ENCODE measurements around the gene IVNS1ABP.
A peak's percentile ranks its signal among the peaks of the same experiment; 100 is the strongest.
"Not testable (repeated sequence)": the region's sequence is repeated elsewhere in the genome, so short reads cannot be mapped to it uniquely, and the experiment has no call there.

Gene IVNS1ABP

DNA sequence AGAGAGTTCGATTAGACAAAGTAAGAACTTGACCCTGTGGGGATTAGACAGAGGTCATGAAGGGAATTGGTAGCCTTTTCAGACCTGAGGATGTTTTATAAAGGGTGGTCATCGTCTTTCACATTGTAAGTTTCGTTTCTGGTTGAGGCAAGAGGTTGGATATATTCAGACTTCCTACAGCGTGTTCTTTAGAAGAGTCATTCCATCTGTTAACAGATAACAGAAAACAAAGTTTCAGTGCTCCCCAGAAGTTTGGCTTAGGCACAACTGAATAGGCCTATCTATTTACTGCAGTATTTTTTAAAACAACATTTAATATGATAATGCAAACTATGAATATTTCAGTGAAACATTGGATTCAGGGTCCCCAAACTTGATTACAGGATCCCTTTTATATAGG lies 17.1 kb upstream of the IVNS1ABP start:
- no peak for DNase-seq (ENCODE audit: low read depth in 2 of 3, low spot score in 1 of 3)

DNA sequence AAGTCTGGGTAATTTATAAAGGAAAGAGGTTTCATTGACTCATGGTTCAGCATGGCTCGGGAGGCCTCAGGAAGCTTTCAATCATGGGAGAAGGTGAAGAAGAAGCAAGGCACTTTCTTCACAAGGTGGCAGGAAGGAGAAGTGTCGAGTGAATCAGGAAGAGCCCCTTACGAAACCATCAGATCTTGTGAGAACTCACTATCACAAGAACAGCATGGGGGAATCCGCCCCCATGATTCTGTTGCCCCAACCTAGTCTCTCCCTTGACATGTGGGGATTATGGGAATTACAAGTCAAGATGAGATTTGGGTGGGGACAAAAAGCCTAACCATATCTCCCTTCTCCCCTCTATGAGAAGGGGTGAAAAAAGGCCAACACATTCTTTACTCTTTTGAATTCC lies 11.2 kb upstream of the IVNS1ABP start:
- no peak for DNase-seq (ENCODE audit: low read depth in 2 of 3, low spot score in 1 of 3)

DNA sequence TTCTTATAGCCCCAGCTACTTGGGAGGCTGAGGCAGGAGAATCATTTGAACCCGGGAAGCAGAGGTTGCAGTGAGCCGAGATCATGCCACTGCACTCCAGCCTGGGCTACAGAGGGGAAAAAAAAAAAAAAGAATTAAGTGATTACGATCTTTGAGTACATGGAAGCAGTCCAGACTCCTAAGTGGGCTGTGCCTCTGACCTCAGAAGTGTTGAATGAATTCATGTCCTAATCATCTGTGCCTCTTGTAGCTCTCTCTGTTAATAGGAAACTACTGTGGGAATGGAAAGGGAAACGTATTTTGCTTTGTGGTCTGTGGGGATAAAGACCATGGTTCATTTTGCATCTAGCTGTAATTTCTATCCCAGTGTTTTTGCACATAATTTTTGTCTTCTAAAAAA lies 8.4 kb upstream of the IVNS1ABP start:
- no peak for DNase-seq (ENCODE audit: low read depth in 2 of 3, low spot score in 1 of 3)

DNA sequence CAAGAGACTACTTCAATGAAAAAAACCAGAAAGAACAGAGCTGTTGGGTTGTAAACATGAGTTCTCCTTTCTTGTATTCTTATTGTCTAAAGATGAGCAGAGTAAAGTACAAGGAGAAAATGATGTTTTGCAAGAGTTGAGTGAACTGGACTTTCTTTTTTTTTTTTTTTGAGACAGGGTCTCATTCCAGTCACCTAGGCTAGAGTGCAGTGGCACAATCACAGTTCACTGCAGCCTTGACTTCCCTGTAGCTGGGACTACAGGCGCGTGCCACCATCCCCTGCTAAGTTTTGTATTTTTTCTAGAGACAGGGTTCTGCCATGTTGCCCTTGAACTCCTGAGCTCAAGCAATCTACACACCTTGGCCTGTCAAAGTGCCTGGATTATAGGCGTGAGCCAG lies 7.1 kb upstream of the IVNS1ABP start:
- no peak for DNase-seq (ENCODE audit: low read depth in 2 of 3, low spot score in 1 of 3)

DNA sequence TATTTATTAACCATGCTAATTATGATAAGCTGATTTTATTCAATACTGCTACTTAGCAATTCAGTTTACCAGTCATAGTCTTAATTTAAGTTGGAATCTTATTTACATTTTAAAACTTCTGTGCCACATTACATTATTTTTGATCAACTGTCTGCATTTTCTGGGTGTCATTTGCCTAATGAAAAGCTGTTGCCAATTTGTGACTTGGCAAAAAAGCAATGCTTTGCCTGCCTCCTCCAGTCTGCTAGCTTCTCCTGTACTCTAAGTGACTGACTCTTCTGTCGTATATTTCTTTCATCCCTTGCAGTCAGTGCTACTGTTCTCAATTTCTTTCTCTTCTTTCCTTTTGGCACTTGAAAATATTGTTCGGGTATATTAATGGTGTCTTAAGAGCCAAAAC lies 5.6 kb upstream of the IVNS1ABP start:
- DNase-seq (ENCODE audit: low read depth in 2 of 3, low spot score in 1 of 3), result no peak

DNA sequence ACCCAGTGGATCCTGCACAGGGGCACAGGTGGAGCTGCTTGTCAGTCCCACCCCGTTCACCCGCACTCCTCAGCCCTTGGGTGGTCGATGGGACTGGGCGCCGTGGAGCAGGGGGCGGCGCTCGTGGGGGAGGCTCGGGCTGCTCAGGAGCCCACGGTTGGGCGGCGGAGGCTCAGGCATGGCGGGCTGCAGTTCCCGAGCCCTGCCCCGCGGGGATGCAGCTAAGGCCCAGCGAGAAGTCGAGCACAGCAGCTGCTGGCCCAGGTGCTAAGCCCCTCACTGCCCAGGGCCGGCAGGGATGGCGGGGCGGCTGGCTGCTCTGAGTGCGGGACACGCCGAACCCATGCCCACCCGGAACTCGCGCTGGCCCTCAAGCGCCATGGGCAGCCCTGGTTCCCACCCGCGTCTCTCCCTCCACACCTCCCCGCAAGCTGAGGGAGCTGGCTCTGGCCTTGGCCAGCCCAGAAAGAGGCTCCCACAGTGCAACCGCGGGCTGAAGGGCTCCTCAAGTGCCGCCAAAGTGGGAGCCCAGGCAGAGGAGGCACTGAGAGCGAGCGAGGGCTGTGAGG lies 4.7 kb upstream of the IVNS1ABP start:
- DNase-seq (ENCODE audit: low read depth in 2 of 3, low spot score in 1 of 3), result not testable (repeated sequence)

DNA sequence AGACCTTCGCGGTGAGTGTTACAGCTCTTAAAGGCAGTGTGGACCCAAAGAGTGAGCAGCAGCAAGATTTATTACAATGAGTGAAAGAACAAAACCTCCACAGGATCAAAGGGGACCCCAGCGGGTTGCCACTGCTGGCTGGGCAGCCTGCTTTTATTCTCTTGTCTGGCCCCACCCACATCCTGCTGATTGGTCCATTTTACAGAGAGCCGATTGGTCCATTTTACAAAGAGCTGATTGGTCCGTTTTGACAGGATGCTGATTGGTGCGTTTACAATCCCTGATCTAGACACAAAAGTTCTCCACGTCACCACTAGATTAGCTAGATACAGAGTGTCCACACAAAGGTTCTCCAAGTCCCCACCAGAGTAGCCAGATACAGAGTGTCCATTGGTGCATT lies 4.1 kb upstream of the IVNS1ABP start:
- not testable (repeated sequence) for DNase-seq (ENCODE audit: low read depth in 2 of 3, low spot score in 1 of 3)

DNA sequence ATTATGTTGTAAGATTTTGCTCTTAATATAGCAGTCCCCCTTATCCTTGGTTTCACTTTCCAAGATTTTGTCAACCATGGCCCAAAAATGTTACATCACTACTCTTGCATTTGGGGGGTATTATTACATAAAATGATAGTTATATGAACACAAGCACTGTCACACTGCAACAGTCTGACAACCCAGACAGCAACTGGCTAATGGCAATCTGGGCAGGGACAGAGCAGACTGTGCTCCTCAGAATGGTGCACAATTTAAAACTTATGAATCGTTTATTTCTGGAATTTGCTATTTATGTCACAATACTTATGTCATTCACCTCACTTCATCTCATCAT lies 2.1 kb upstream of the IVNS1ABP start:
- no peak for DNase-seq (ENCODE audit: low read depth in 2 of 3, low spot score in 1 of 3)

DNA sequence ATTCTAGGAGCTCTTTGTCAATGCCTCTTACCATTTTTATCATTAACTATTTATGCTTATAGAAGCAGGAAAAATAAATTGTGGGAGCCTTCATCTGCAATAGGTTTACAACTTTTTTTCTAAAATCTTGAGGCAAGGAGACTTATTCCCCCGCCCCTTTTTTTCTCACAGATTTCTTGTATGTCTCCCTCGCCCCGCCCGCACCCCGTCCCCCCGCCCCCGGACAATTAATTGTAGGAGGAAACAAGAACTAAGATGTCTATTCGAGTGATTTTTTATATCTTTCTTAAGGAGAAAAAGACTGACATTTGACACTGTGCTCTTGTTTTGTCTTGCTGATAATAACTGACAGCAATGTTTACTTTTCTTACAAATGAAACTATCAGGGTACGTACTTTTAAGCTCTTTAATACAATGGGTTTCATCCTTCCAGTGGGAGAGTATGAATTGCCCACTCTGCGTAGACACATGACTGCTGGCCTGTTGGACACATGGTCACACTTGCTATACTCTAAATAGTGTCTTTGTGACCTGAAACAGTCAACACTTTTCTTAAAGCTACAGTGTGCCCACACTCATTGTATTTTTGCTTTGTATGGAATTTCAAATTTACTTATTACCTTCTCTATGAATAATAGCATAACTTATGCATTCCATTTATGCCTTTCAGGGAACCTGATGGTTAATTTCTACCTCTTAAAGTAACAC lies 1.5 kb upstream of the IVNS1ABP start:
- DNase-seq (ENCODE audit: low read depth in 2 of 3, low spot score in 1 of 3), result no peak

DNA sequence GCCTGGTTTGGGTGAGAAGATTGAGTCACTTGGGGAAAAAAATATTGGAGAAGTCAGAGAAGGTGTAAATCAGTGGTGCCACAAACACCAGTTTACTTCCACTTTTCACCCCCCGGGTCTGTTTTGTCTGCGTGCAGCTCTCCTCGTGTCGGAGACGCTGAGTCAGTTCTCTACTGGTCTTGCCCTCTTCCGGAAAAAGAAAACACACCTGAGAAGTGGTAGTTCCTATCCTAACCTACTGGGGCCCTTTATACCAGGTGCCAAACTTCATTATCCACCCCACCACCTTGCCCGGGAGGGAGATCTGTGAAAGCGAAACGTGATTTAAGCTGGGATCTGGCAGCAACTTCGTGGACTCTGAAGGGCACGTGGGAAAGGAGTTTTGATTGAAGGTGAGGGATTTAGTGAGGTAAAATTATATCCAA lies 855 bp upstream of the IVNS1ABP start:
- DNase-seq (ENCODE audit: low read depth in 2 of 3, low spot score in 1 of 3), result peak; percentile 56 to 70 (median 58)

DNA sequence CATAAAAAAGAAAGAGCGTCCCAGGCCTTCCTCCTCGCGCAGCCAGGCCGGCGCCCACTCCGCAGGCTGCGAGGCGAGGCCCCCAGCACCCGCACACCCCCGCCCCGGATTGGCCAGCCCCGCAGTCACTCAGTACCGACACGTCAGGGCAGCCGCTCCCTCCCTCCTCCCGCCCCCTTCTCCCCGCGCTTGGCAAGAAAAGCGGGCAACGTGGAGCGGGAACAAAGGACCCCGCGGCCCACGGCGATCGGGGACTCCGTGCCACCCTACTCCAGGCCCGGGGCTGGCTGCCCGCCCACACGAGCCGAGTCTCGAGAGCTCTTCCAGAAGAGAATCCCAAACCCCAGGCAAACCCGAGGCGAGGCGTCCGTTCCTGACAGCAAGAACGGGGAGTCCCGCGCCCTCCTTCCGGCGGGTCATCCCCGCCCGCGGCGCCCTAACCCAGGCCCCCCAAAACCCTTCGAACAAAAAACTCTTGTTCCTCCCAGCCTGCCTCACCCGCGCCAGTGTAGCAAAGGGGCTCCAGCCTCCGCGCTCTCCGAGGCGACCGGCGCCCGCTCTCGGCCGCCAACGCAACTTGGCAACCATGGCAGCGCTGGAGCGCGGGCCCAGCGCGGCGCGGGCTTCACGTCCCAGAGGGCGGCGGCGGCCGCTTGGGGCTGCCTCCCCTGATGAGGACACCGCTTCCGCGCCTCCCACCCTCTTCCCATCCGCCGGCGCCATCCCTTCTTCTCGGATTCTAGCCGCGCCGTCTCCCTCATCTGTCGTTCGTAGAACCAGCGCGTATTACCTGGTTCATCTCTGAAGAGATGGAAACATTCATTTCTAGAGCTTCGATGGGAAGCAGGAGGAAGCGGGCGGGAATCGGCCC lies 645 bp downstream of the IVNS1ABP start:
- peak; percentile 80 to 90 (median 90) for DNase-seq (ENCODE audit: low read depth in 2 of 3, low spot score in 1 of 3)

DNA sequence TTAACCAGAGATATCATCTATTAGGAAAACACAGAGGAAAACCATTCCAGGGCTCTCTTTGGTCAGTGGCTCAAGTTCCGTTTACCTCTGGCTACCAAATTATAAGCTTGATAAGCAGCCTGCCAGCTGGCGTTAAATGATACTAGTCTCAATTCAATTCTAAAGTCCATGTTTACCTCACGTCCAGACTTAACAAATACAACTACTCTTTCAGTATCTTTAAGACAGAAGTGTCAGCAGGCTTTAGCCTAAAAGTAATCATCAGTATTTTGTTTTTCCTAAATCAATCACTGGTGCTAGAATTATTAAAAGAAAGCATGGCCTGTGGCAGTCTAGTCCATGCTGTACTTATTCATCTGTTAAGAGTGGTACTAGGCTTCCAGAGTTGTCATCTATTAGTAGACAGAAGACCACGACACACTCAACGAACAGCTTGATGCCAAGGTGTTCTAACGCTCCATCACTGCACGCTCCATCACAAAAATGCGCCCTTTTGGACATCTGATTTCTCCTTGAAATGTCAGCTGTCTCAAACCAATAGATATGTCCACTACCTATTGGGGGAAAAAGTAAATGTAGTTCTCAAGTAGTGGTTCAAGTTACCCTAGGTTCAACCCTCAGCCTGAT lies 1.5 kb downstream of the IVNS1ABP start:
- DNase-seq (ENCODE audit: low read depth in 2 of 3, low spot score in 1 of 3), result no peak

DNA sequence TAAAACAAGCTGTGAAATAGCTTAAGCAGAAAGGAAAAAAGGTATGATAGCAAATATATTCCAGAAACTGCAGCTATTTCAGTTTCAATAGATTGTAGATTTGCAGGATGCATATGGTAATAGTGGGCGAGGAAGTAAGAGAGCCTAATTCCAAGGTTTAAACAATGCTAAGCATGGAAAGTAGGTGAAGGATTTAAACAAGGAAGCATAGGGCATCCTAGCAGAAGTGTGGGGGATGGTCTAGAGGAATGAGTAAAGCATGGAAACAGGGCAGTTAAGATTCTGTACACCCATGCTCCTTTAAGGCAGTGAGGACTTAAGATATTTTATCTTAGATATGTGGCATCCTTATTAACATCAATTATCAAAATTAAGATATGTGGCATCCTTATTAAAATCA lies 2.6 kb downstream of the IVNS1ABP start:
- DNase-seq (ENCODE audit: low read depth in 2 of 3, low spot score in 1 of 3), result no peak

DNA sequence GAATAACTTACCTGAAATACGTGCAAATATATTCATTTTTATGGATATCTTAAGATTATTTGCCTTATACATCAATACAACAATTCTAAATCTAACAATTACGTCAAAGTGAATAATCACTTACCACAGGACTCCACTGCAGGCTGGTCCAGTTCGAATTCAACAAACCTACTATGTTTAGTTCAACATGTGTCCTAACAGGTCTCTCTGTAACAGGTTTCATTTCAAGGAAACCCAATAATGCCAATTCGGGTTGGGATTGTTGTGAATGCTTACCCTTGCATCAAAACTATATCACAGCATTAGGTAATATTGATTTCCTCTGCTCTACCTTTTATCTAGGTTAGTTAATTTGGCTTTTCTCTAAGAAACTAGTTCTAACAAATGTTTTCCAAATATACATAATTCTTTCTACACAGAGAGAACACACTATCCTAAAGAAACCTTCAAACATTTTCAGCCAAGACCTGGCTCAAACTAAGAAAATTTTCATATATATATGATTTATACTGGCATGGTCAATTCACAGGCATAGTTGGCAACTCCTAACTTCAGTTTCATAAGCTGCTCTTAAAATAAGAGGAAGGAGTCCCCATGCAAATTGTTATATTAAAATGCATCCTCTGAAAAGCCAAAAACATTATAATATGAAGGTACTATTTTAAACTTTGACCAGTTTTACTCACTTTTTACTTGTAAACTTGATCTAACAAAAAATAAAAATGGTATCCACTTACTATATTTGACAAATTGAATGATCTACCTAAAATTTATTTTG lies 4.5 kb downstream of the IVNS1ABP start:
- no peak for DNase-seq (ENCODE audit: low read depth in 2 of 3, low spot score in 1 of 3)

DNA sequence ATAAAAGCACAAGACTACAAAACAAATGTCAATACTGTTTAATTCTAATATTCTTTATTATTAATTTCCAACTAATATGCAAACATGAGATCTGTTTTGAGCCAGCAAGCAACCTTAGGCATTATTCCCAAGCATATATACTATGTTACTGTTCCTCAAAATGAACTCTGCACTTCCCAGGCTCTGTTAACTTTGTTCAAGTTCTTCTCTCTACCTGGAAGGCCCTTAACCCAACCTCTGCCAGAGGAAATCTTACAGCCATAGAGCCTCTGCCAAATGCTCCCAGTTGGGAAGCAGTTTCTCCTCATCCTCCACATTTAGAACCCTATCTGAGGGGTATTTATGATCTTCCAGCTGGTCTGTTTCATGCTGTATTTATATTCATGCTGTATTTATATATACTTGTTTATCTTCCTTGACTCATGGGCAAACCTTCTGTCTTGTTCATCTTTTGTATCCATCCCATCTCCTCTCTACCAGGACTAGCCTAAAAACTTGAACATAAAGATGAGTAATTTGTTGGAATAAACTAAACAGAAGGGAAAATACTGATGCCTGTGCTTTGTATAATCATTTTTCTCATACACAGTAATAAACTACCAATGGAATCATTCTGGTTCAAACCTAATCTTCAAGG lies 5.3 kb downstream of the IVNS1ABP start:
- no peak for DNase-seq (ENCODE audit: low read depth in 2 of 3, low spot score in 1 of 3)

DNA sequence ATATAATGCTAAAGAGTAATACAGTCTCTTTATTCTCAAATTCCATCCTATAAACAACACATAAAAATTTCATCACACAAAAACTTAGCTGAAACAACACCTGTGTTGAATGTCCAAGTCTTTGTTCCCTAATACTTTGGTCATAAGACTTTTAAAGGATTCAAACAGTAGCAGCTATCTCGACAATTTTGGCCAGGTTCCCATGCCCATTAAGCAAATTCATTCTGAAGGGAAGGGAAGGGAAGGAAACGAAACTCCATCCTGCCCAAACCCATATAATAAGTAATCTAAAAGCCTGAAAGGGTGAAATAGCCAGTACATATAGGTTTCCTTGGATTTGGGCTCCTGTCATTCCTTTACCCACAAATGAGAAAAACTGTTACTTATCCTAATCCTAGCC lies 7.5 kb downstream of the IVNS1ABP start:
- DNase-seq (ENCODE audit: low read depth in 2 of 3, low spot score in 1 of 3), result no peak

DNA sequence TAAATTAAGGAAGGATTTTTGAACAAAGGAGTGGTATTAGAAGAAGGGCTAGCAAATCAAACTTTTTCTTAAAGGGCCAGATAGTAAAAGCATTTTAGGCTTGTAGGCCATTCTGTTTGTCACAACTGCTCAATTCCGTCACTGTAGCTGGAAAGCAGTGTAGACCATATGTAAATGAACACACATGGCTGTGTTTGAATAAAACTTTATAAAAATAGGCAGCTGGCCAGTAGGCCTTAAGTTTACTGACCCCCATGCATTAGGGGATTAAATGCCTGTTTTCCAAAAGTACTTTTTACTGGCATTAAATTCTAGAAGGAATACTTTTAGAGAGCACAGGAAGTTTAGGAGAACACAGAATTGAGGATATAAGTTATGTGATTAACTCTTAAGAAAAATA lies 8.9 kb downstream of the IVNS1ABP start:
- no peak for DNase-seq (ENCODE audit: low read depth in 2 of 3, low spot score in 1 of 3)

DNA sequence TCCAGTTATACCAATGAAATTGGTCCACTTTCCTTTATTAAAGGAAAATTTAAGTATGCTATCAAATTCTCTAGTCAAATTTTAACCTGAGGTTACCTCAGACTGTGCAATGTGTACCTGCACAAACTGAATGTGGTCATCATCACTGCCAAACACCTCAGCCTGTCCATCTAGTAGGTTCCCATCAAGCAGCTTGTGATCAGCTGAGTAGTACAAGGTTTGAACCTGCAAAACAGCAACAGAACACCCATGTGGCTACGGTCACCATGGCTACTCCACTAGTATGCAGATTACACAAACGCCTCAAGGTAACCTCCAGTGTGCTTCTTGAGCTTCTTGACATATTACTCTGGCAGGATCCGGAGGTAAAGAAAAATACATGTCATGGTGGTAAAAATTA lies 11.6 kb downstream of the IVNS1ABP start:
- DNase-seq (ENCODE audit: low read depth in 2 of 3, low spot score in 1 of 3), result no peak

DNA sequence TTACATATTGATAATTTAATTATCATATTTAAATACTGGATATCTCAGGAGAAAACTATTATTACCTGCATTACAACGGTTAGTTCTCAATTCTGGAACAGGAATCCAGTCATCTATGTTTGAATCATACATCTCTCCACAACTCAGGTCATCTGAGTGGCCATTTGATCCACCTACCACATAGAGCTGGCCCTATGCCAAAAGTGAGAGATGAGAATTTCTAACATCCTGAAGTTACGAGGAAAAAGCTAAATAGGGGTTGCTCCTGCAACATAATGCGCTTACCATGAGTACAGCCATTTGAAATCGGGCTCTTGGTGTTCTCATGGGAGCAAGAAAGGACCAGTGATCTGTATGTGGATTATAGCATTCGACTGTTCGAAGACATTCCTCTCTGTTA lies 16.9 kb downstream of the IVNS1ABP start:
- DNase-seq (ENCODE audit: low read depth in 2 of 3, low spot score in 1 of 3), result no peak

DNA sequence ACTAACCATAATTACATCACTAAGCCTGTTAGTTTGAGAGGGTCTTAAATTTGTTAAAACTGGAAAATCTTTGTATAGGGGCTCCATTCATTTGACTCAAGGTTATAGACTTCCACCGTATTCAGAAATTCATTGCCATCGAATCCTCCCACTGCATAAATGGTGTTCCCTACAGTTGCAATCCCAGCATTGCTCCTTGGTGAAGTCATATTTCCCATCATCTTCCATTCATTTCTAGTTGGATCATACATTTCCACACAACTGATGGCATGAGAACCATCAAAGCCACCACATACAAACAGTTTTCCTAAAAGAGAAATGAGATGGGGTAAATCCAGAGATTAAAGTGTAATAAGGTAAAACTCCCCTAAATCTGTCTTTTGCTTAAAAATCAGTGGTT lies 19.1 kb downstream of the IVNS1ABP start:
- DNase-seq (ENCODE audit: low read depth in 2 of 3, low spot score in 1 of 3), result no peak

DNA sequence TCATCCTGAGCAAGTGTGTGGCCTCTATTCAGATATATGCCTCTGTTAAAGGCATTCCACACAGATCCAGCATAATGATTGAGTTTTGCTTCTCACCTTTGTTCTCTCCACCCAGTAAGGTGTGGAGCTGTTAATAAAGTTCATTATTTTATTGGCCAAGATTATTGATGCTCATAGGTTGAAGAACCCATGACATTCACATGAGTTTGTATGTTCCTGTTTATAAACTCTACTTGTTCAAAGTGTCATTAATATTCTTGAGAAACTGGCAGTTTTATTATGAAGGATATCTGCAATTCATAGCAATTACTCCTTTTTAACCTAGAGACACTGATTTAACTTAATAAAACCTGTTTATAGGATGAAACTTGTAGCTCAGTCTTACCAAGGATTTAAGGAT lies 22.0 kb downstream of the IVNS1ABP start:
- DNase-seq (ENCODE audit: low read depth in 2 of 3, low spot score in 1 of 3), result no peak
